Mammary epithelial cell (primary cell): ENCODE data around the gene WDR45B.

Source experiments
- EZH2 ChIP-seq: IDR thresholded peaks from 2 replicates; pipeline ENCODE4 v1.6.1; 2012; ENCODE audit warnings: low read length, inconsistent platforms, borderline replicate concordance
- TF ChIP-seq, protein P1 (sequence below), 2 donors: IDR thresholded peaks in 1 of 2; conservative IDR thresholded peaks in 1 of 2; 2 replicates each; pipeline ENCODE4 v1.5.1; 2011 to 2012; ENCODE audit warnings: inconsistent platforms in 2 of 2, low read length in 2 of 2, mild to moderate bottlenecking in 2 of 2, control low read depth in 1 of 2, low read depth in 1 of 2; ENCODE audit not compliant: insufficient read depth in 1 of 2; ENCODE audit errors: extremely low read depth in 1 of 2

DNA sequence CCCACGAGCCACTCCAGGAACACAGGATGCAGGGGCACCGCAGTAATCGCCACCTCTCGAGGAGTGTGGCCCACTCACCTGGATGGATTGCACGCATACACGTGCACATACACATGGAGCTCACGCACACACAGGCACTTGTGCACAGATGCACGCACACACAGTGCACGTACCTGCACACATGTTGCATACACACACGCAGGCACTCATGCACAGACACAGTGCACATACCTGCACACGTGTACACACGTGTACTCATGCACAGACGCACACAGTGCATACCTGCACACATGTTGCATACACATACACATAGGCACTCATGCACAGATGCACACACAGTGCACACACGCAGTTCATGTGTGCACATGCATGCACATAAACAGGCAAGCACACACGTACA is 11.6 kb upstream of the WDR45B start:
- TF ChIP-seq EZH2: no peak
- TF ChIP-seq, protein P1, sequence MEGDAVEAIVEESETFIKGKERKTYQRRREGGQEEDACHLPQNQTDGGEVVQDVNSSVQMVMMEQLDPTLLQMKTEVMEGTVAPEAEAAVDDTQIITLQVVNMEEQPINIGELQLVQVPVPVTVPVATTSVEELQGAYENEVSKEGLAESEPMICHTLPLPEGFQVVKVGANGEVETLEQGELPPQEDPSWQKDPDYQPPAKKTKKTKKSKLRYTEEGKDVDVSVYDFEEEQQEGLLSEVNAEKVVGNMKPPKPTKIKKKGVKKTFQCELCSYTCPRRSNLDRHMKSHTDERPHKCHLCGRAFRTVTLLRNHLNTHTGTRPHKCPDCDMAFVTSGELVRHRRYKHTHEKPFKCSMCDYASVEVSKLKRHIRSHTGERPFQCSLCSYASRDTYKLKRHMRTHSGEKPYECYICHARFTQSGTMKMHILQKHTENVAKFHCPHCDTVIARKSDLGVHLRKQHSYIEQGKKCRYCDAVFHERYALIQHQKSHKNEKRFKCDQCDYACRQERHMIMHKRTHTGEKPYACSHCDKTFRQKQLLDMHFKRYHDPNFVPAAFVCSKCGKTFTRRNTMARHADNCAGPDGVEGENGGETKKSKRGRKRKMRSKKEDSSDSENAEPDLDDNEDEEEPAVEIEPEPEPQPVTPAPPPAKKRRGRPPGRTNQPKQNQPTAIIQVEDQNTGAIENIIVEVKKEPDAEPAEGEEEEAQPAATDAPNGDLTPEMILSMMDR (conservative IDR thresholded peaks at IDR 0.05 in 1 of 2, IDR thresholded peaks at IDR 0.05 in 1 of 2; ENCODE audit: extremely low read depth in 1 of 2, insufficient read depth in 1 of 2, low read depth in 1 of 2, low read length in 2 of 2): no peak
